ENCODE results near the gene PNPLA3.

PNPLA3 gene

GRCh38 chr22:43995057-43995685 lies 71.6 kb downstream of the PNPLA3 start:
- peak overlapping the region in 2 of 3 experiments; percentile 16 to 69 for H3K27ac Mint-ChIP-seq
- H3K4me3 Mint-ChIP-seq: peak overlapping the region in 1 of 3 experiments; percentile 24
- H3K4me1 Mint-ChIP-seq: peaks cover 32% of the 10 kb centered on the region
- H3K27me3 Mint-ChIP-seq (ENCODE audit: low read depth): peaks cover 6% of the 10 kb centered on the region
- H3K36me3 Mint-ChIP-seq (ENCODE audit: low read depth): peaks cover 72% of the 10 kb centered on the region
- no peak for TF ChIP-seq CTCF (IDR thresholded peaks at IDR 0.05; ENCODE audit: unreplicated experiment in 3 of 3)
- H3K9me3 Mint-ChIP-seq: no peaks in the 10 kb centered on the region

GRCh38 chr22:43995798-43996169 lies 72.2 kb downstream of the PNPLA3 start:
- peaks cover 70% of the 10 kb centered on the region for H3K36me3 Mint-ChIP-seq (ENCODE audit: low read depth)
- peaks cover 8% of the 10 kb centered on the region for H3K27me3 Mint-ChIP-seq (ENCODE audit: low read depth)
- peak overlapping the region in 1 of 3 experiments; percentile 19 for H3K27ac Mint-ChIP-seq
- H3K9me3 Mint-ChIP-seq: no peaks in the 10 kb centered on the region
- H3K4me1 Mint-ChIP-seq: peaks cover 32% of the 10 kb centered on the region
- no peak for TF ChIP-seq CTCF (IDR thresholded peaks at IDR 0.05; ENCODE audit: unreplicated experiment in 3 of 3)
- H3K4me3 Mint-ChIP-seq: no peak overlapping the region

- TF ChIP-seq CTCF (IDR thresholded peaks at IDR 0.05; ENCODE audit: unreplicated experiment in 3 of 3): no peak
- peak overlapping the region in 2 of 3 experiments; percentile 8 to 23 for H3K4me3 Mint-ChIP-seq
- peaks cover 34% of the 10 kb centered on the region for H3K4me1 Mint-ChIP-seq
- peak overlapping the region in 2 of 3 experiments; percentile 55 to 61 for H3K27ac Mint-ChIP-seq
- no peaks in the 10 kb centered on the region for H3K9me3 Mint-ChIP-seq
- H3K36me3 Mint-ChIP-seq (ENCODE audit: low read depth): peaks cover 73% of the 10 kb centered on the region
- peaks cover 10% of the 10 kb centered on the region for H3K27me3 Mint-ChIP-seq (ENCODE audit: low read depth)
These were observed 72.8 kb downstream of the PNPLA3 start for GRCh38 chr22:43996170-43996980.

GRCh38 chr22:43996981-43997265 lies 73.3 kb downstream of the PNPLA3 start:
- peaks cover 10% of the 10 kb centered on the region for H3K27me3 Mint-ChIP-seq (ENCODE audit: low read depth)
- H3K36me3 Mint-ChIP-seq (ENCODE audit: low read depth): peaks cover 72% of the 10 kb centered on the region
- H3K4me3 Mint-ChIP-seq: peak overlapping the region in 1 of 3 experiments; percentile 12
- no peak overlapping the region for H3K27ac Mint-ChIP-seq
- no peak for TF ChIP-seq CTCF (IDR thresholded peaks at IDR 0.05; ENCODE audit: unreplicated experiment in 3 of 3)
- H3K4me1 Mint-ChIP-seq: peaks cover 38% of the 10 kb centered on the region
- no peaks in the 10 kb centered on the region for H3K9me3 Mint-ChIP-seq

Data from nephron (organoid).